AG08396 (cell line): ENCODE measurements around the gene RBPJL.

ENCODE experiments used
- DNase-seq: peaks from one replicate; pipeline ENCODE4 v3.0.0; 2012; ENCODE audit warnings: low spot score, mixed read lengths

The RBPJL gene

GRCh38 chr20:45293041-45294002 lies 13.3 kb upstream of the RBPJL start:
- DNase-seq = peak; percentile 93

- no peak for DNase-seq
These were observed 12.7 kb upstream of the RBPJL start for GRCh38 chr20:45294003-45294368.

- DNase-seq = no peak
These were observed 12.0 kb upstream of the RBPJL start for GRCh38 chr20:45294659-45295058.

GRCh38 chr20:45297786-45298497 lies 8.7 kb upstream of the RBPJL start:
- no peak for DNase-seq

GRCh38 chr20:45299786-45300185 lies 6.9 kb upstream of the RBPJL start:
- no peak for DNase-seq

- peak; percentile 70 for DNase-seq
These were observed 5.7 kb upstream of the RBPJL start for GRCh38 chr20:45300961-45301360.

GRCh38 chr20:45301824-45302271 lies 4.8 kb upstream of the RBPJL start:
- DNase-seq = no peak

GRCh38 chr20:45303586-45304463 lies 2.8 kb upstream of the RBPJL start:
- DNase-seq = no peak

- DNase-seq = no peak
These were observed 2.1 kb upstream of the RBPJL start for GRCh38 chr20:45304464-45304999.

GRCh38 chr20:45305262-45305661 lies 1.4 kb upstream of the RBPJL start:
- no peak for DNase-seq

GRCh38 chr20:45307076-45307640 lies 518 bp downstream of the RBPJL start:
- DNase-seq = no peak

- no peak for DNase-seq
These were observed 1.6 kb downstream of the RBPJL start, which contains the start of gene MATN4 for GRCh38 chr20:45308117-45308778. Gene MATN4 (minus strand): TSS chr20:45308299. CDS start chr20:45305582, 2,717 bp downstream.

GRCh38 chr20:45309075-45309474 lies 2.4 kb downstream of the RBPJL start:
- no peak for DNase-seq

- peak; percentile 86 for DNase-seq
These were observed 5.1 kb downstream of the RBPJL start for GRCh38 chr20:45311589-45312211.

GRCh38 chr20:45312241-45312640 lies 5.6 kb downstream of the RBPJL start:
- DNase-seq = no peak

GRCh38 chr20:45313065-45313695 lies 6.5 kb downstream of the RBPJL start:
- DNase-seq = no peak

- DNase-seq = no peak
These were observed 7.3 kb downstream of the RBPJL start for GRCh38 chr20:45313943-45314342.

GRCh38 chr20:45315672-45316071 lies 9.0 kb downstream of the RBPJL start:
- no peak for DNase-seq

- no peak for DNase-seq
These were observed 9.8 kb downstream of the RBPJL start for GRCh38 chr20:45316150-45317080.
